Glutamatergic neuron (in vitro differentiated cells): ENCODE measurements around the gene HOMEZ. TPM values are rescaled to one million over a fixed set of nuclear protein-coding genes. Genes with fewer than 3 reads are reported as not detected.
A peak's percentile ranks its signal among the peaks of the same experiment; 100 is the strongest.

ENCODE experiments used
- DNase-seq: peaks from one replicate; pipeline ENCODE4 v3.0.0; 2022
- H3K27ac Mint-ChIP-seq: one replicate; pipeline ENCODE4 v1.8.0; 2020; ENCODE audit warnings: mild to moderate bottlenecking, mixed read lengths, inconsistent platforms; ENCODE audit not compliant: unreplicated experiment
- H3K27me3 Mint-ChIP-seq: one replicate; pipeline ENCODE4 v1.8.0; 2020; ENCODE audit warnings: mild to moderate bottlenecking, moderate library complexity, mixed read lengths, inconsistent platforms; ENCODE audit not compliant: unreplicated experiment
- H3K36me3 Mint-ChIP-seq: one replicate; pipeline ENCODE4 v1.8.0; 2020; ENCODE audit warnings: mild to moderate bottlenecking, mixed read lengths, inconsistent platforms; ENCODE audit not compliant: unreplicated experiment
- H3K4me1 Mint-ChIP-seq: one replicate; pipeline ENCODE4 v1.8.0; 2020; ENCODE audit warnings: mild to moderate bottlenecking, low read depth, mixed read lengths, inconsistent platforms; ENCODE audit not compliant: unreplicated experiment
- H3K4me3 Mint-ChIP-seq: one replicate; pipeline ENCODE4 v1.8.0; 2020; ENCODE audit warnings: mild to moderate bottlenecking, mixed read lengths, inconsistent platforms; ENCODE audit not compliant: unreplicated experiment
- H3K9me3 Mint-ChIP-seq: one replicate; pipeline ENCODE4 v1.8.0; 2020; ENCODE audit warnings: mild to moderate bottlenecking, moderate library complexity, mixed read lengths, inconsistent platforms; ENCODE audit not compliant: unreplicated experiment
- total RNA-seq: library from RNA; stranded (reverse); fragmentation: NEBNext Ultra II Directional; extraction: Animal tissue kit (Norgen Biotek cat#: 25700); gene quantifications from one replicate; pipeline ENCODE4 v1.2.1, GENCODE V29; 2021; ENCODE audit not compliant: unreplicated experiment
- TF ChIP-seq, protein P1 (sequence below): fragments of 200-600 bp; sonication (generic); IDR thresholded peaks from one replicate; pipeline ENCODE4 v1.5.0; 2021; ENCODE audit not compliant: partially characterized antibody, unreplicated experiment

The HOMEZ gene
- total RNA-seq, 1 donor from 2014 or later, result 12.2 TPM

GRCh38 chr14:23306412-23307145 is 20.6 kb upstream of the HOMEZ start, which contains the start of gene BCL2L2:
TSS of gene BCL2L2 (plus strand) at chr14:23306833. CDS start at chr14:23307768, 935 bp downstream.
- Mint-ChIP-seq H3K36me3 (no peaks in the 10 kb centered on the region), H3K27ac (peak within 1 kb of the TSS; percentile 94), H3K4me1 (peaks cover 8% of the 10 kb centered on the region), H3K4me3 (peak within 1 kb of the TSS; percentile 97), H3K27me3 (peaks cover 15% of the 10 kb centered on the region), H3K9me3 (peaks cover 9% of the 10 kb centered on the region)
- DNase-seq, result peak; percentile 92
- TF ChIP-seq, protein P1, sequence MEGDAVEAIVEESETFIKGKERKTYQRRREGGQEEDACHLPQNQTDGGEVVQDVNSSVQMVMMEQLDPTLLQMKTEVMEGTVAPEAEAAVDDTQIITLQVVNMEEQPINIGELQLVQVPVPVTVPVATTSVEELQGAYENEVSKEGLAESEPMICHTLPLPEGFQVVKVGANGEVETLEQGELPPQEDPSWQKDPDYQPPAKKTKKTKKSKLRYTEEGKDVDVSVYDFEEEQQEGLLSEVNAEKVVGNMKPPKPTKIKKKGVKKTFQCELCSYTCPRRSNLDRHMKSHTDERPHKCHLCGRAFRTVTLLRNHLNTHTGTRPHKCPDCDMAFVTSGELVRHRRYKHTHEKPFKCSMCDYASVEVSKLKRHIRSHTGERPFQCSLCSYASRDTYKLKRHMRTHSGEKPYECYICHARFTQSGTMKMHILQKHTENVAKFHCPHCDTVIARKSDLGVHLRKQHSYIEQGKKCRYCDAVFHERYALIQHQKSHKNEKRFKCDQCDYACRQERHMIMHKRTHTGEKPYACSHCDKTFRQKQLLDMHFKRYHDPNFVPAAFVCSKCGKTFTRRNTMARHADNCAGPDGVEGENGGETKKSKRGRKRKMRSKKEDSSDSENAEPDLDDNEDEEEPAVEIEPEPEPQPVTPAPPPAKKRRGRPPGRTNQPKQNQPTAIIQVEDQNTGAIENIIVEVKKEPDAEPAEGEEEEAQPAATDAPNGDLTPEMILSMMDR, result no peak

DNA sequence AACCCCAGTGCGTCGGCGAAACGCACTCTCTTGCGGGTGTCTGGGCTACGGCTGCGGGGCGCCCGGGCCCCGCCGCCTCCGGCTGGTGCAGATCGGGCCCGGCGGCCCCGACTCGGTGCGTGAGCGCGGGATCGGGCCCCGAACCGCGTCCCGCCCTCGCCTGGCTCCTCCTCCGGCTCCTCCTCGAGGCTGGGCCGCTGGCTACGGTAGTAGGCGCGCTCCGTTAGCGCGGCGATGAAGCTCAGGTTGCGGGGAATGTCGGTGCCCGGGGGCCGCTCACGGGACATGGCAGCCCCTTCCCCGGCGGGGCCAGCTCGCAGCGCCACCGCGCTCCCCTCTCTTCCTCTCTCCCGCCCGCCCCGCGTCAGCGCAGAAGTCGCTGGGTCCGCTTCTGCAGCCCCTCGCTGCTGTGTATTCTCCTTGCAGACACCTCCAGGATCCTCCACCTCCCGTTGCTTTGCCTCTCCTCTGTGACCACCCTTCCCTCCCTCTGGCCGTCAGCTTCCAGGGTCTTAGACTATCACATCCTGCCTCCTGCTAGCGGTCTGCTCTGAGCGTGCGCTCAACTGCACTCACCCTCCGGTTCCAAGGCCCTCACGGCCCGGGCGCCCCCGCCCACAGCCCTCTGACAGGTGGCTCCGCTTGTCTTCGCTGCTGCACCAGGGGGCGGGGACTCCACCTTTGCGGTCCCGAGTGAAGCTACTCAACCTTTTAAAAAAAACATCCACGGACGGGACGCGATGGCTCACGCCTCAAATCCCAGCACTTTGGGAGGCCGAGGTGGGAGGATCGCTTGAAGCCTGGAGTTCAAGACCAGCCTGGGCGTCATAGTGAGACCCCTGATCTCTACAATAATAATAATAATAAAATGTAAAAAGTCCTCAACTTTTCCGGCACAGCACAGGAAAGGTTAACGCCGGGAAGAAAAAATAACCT is 16.6 kb upstream of the HOMEZ start, which contains the start of gene PPP1R3E:
Gene PPP1R3E, minus strand, starts transcription at position 570 of the 936 bp plus-strand sequence. Its CDS starts 283 bp downstream, at position 287.
- TF ChIP-seq, protein P1, result no peak
- H3K36me3 Mint-ChIP-seq, result no peaks in the 10 kb centered on the region
- H3K4me3 Mint-ChIP-seq, result peak within 1 kb of the TSS; percentile 98
- DNase-seq, result peak; percentile 81
- H3K9me3 Mint-ChIP-seq, result peaks cover 20% of the 10 kb centered on the region
- H3K27me3 Mint-ChIP-seq, result peaks cover 18% of the 10 kb centered on the region
- H3K4me1 Mint-ChIP-seq, result peaks cover 7% of the 10 kb centered on the region
- H3K27ac Mint-ChIP-seq, result peak within 1 kb of the TSS; percentile 98

GRCh38 chr14:23301969-23302289 is 16.0 kb upstream of the HOMEZ start:
- peak overlapping the region; percentile 87 for H3K27ac Mint-ChIP-seq

GRCh38 chr14:23301288-23301968 is 15.5 kb upstream of the HOMEZ start:
- peak overlapping the region; percentile 94 for H3K4me3 Mint-ChIP-seq
- DNase-seq, result peak; percentile 98
- peaks cover 20% of the 10 kb centered on the region for H3K27me3 Mint-ChIP-seq
- peaks cover 4% of the 10 kb centered on the region for H3K4me1 Mint-ChIP-seq
- H3K27ac Mint-ChIP-seq, result peak overlapping the region; percentile 97
- TF ChIP-seq, protein P1, result peak; percentile 67
- peaks cover 20% of the 10 kb centered on the region for H3K9me3 Mint-ChIP-seq
- peaks cover 9% of the 10 kb centered on the region for H3K36me3 Mint-ChIP-seq

More at GRCh38 chr14:23301969-23302289, 16.0 kb upstream of the HOMEZ start:
- Mint-ChIP-seq H3K9me3 (peaks cover 20% of the 10 kb centered on the region), H3K36me3 (peaks cover 4% of the 10 kb centered on the region), H3K4me1 (peaks cover 4% of the 10 kb centered on the region), H3K27me3 (peaks cover 19% of the 10 kb centered on the region), H3K4me3 (peak overlapping the region; percentile 81)
- TF ChIP-seq, protein P1, result no peak
- DNase-seq, result no peak
